Activated CD8-positive, alpha-beta memory T cell treated with anti-CD3 and anti-CD28 coated beads for 36 hours (primary cell): Measurements from ENCODE around the gene IL10. TPM values are rescaled to one million over a fixed set of nuclear protein-coding genes. Genes with fewer than 3 reads are reported as not detected.
"Not testable (repeated sequence)": the region's sequence is repeated elsewhere in the genome, so short reads cannot be mapped to it uniquely, and the experiment has no call there.

Source experiments
- CTCF ChIA-PET: fragments of 350-600 bp; sonication (Branson Sonifier 250); formaldehyde crosslinking; loops from one replicate; lab custom pipeline; 2021; ENCODE audit warnings: antibody characterized with exemption; lab: Charles Lee
- POLR2A ChIA-PET: fragments of 350-600 bp; sonication (Branson Sonifier 250); formaldehyde crosslinking; loops from one replicate; lab custom pipeline; 2021; ENCODE audit warnings: antibody characterized with exemption; lab: Charles Lee
- total RNA-seq, 2 experiments: library from RNA; stranded (reverse); gene quantifications; one replicate each; pipeline ENCODE4 v1.2.3, GENCODE V29; 2021

Gene IL10
- total RNA-seq, 2 experiments from 2014 or later = 6.2 to 6.4 TPM

DNA sequence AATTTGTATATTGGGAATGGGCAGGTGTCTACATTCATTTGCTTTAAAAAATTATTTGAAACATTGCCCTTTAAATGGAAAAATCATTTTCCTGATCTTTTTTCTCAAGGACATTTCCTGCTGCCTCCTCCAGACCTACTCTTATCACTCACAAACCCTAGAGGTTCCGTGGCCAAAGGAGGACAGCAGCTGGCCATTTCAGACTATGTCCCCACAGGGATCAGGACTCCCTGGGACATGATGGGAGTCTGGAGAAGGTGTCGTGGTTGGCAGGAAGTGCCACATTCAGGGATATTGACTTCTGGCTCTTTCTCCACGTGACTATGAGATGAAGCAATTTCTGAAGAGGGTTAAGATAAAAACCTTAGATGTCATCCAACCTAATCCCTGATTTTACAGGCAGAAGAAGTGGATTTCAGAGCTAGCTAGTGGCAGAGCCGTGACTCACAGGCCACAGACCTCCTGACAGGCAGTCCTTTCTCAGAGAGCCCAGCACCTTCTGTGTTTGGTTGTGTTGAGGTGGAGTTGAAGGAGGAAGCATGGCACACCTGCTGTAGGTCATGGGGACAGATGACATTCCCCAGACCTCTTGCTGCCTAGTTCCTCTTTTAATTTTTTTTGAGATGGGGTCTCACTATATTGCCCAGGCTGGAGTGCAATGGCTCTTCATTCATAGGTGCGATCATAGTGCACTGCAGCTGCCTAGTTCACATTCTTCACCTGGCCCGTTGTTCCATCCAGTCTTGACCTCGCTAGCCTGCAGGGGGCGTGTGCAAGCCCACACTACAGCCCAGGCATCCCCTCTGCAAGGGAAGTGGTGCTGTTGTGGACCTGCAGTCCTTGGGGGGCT is 25.5 kb upstream of the IL10 start:
- ChIA-PET POLR2A (interaction anchor here (0.6 to 1.2 kb wide), 3 partner anchors 12 to 327 kb away, joined by 3 to 6 read pairs (median 5); partner anchors contain the start of gene IKBKE), CTCF (interaction anchor here (0.8 to 1.8 kb wide), 8 partner anchors 10 to 114 kb away, joined by 3 to 8 read pairs (median 5); partner anchors contain the start of gene IL19)

DNA sequence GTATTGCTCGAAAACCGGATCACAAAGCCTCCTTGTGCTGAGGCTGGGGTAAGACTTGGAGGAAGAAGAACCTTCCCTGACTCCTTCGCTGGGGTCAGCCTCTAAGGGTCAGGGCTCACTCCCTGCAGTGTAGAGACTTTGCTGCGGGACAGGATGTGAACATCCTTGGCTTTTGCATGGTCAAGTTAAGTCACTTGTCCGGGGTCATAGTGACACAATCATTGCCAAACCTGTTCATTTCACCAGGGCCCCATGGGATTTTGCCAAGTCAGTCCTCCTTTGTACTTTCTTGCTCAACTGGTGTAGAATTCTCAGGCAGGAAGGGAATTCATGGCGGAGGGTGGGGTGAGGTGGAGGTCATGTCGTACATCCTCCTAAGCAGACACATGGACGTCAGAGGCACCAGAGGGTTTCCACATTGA is 24.7 kb upstream of the IL10 start:
- CTCF ChIA-PET = no interaction called here
- POLR2A ChIA-PET = interaction anchor here (1.1 kb wide), 1 partner anchor 327 kb away, joined by 3 read pairs; the partner anchor contains the start of gene IKBKE

- POLR2A ChIA-PET = no interaction called here
- CTCF ChIA-PET = interaction anchor here (1.3 kb wide), 1 partner anchor 56 kb away, joined by 3 read pairs; no protein-coding TSS in a partner anchor
Measured at GRCh38 chr1:206796116-206796515, 23.8 kb upstream of the IL10 start.

DNA sequence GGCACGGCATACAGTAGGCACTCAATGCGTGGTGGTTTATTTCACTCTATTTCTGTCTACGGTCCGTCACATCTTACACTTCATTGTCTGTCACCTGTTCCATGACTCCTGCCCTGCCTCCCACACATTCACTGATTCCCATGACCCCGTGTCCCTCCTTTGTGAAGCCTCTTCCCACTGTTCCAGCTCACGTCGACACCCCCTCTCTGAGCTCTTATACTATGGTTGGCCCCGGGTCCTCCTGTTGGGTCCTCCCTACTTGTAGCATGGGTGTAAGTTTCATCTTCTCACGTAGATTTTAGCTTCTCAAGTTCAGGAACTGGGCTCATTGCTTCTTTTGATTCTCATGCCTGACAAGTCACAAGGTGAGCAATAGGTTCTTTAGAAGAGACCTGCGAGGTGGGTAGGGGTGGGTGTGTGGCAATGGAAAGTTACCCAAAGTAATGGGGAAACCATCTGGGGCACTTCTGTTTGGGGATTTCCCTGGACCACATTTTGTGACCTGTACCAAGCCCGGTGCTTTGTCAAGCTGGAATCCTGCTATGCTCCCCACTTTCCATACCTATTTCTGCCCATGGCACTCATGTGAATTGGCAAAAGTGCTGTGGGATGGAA is 22.1 kb upstream of the IL10 start:
- CTCF ChIA-PET = interaction anchor here (0.8 to 1.3 kb wide), 4 partner anchors 9 to 55 kb away, joined by 3 to 5 read pairs (median 4); no protein-coding TSS in a partner anchor
- POLR2A ChIA-PET = interaction anchor here (0.8 to 0.9 kb wide), 2 partner anchors 20 to 115 kb away, joined by 3 to 4 read pairs; no protein-coding TSS in a partner anchor

DNA sequence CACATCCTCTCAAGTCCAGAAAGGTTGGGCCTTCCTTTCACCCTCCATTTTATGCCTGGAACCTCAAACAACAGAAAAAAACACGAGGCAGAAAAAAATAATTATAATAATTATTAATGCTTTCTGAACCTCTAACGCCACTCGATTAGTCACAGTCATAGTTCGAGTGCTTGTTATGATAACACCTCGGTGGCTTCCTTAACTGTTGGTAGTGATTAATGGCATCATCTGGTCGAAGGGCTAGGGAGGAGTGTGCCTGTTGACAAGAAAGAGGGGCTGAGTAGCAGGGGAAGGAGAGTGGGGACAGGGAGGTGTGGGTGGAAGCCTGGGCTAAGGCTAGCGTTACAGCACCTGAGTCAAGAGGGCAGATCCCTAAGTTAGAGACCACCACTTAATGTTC is 21.3 kb upstream of the IL10 start:
- POLR2A ChIA-PET = no interaction called here
- CTCF ChIA-PET = interaction anchor here (0.8 to 1.3 kb wide), 2 partner anchors 10 to 14 kb away, joined by 4 to 5 read pairs; no protein-coding TSS in a partner anchor

DNA sequence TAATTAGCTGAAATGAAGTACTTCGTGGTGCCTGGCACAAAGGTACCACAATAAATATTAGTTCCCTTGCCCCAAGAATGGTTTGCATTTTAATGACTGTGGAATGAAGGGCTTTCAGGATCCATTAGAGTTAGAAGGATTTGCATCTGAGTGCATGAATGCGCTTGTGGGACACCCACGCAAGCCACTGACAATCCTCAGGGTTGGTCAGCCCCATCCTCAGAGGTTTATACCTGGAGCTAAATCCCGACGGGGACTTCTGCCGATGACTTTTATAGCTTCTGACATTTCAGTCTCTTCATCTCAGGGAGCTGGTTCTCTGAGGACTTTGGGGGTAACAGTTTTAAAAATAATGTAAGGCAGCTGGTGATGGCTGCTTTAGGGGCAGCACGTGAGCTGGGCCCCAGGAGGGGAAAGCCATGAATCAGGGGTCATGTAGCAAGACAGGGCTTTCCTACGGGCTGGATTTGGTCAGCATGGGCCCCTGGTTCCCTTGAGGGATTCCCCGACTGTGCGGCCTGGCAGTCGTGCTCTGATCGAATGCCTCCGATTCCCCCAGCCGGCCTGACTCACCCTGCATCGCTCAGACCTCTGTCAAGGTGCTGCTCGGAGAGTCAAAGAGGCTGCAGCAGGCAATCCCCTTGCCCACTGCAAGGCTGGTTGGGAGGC is 20.8 kb upstream of the IL10 start:
- POLR2A ChIA-PET = no interaction called here

DNA sequence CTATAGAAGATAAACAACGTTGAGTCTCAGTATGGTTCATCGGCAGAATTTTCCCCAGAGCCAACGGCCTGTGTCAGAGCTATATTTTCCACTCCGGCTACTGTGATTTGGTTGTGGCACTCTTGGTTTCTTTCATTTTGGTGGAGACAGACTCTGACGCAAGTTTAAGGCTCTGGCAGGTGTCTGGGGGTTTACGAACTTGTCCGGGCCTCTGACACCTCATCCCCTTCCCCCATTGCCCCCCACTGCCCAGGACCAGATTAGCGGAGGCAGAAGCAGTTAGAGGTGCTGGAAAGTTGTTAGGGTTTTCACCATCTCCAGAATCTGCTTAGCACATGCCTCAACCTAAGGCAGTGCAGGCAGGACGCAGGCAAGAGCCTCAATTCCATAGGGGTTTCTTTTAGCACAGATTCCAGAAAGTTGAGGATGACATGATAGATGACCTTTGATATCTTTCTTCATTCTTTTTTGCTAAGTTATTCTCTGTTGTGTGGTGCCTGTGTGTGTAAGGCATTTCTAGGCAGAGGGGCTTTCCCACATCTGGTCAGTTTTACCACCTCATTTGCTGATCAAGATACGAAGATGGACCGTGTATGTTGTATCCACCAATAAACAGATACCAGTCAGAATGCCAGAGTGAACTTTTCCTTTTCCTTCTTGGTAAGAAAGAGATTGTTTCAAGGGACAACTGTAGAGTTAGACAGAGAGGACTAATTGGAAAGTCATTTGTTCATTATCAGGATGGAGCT is 18.4 kb upstream of the IL10 start:
- ChIA-PET CTCF (interaction anchor here (0.7 to 0.9 kb wide), 3 partner anchors 18 to 155 kb away, joined by 3 to 5 read pairs (median 3); partner anchors contain the start of genes DYRK3 and IL10), POLR2A (interaction anchor here (0.6 kb wide), 1 partner anchor 46 kb away, joined by 3 read pairs; no protein-coding TSS in a partner anchor)

More for the DNA sequence above, 20.8 kb upstream of the IL10 start:
- CTCF ChIA-PET = no interaction called here

GRCh38 chr1:206788487-206789050 is 16.3 kb upstream of the IL10 start:
- CTCF ChIA-PET = interaction anchor here (0.9 to 1.0 kb wide), 3 partner anchors 16 to 54 kb away, joined by 3 to 5 read pairs (median 3); no protein-coding TSS in a partner anchor
- POLR2A ChIA-PET = no interaction called here

GRCh38 chr1:206787891-206788290 is 15.6 kb upstream of the IL10 start:
- ChIA-PET CTCF (interaction anchor here (1.0 to 1.7 kb wide), 2 partner anchors 10 to 62 kb away, joined by 5 read pairs; no protein-coding TSS in a partner anchor), POLR2A (interaction anchor here (0.7 kb wide), 1 partner anchor 53 kb away, joined by 3 read pairs; no protein-coding TSS in a partner anchor)

GRCh38 chr1:206786212-206786886 is 14.1 kb upstream of the IL10 start:
- POLR2A ChIA-PET = interaction anchor here (0.6 to 2.6 kb wide), 6 partner anchors 12 to 205 kb away, joined by 3 to 11 read pairs (median 4); no protein-coding TSS in a partner anchor
- CTCF ChIA-PET = interaction anchor here (0.7 to 2.2 kb wide), 14 partner anchors 10 to 146 kb away, joined by 3 to 11 read pairs (median 4); no protein-coding TSS in a partner anchor

- CTCF ChIA-PET = interaction anchor here (0.7 to 2.2 kb wide), 10 partner anchors 9 to 127 kb away, joined by 3 to 11 read pairs (median 4); no protein-coding TSS in a partner anchor
- POLR2A ChIA-PET = interaction anchor here (0.6 to 2.6 kb wide), 4 partner anchors 13 to 20 kb away, joined by 4 to 11 read pairs (median 4); no protein-coding TSS in a partner anchor
Measured at GRCh38 chr1:206785182-206785765, 13.0 kb upstream of the IL10 start.

DNA sequence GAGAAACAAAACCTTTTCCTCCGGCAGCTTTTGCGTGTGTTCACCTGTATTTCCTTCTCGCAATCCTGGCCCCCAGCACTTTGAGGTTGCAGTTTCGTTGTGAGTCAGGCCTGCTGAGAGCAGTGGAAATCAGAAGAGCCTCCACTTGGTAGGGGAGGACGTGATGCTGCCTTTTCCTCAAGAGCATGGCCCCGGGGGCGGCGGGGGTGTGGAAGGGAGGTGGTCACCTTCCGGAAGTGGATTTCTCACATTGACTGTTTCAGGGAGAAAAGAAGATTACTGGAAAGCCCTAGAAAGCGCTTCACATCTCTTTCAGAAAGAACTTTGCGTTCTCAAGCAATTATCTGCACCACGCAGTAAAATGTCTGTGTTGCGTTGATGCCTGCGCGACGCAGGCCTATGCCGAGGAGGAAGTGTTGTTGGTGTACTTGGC is 12.2 kb upstream of the IL10 start:
- ChIA-PET POLR2A (interaction anchor here (1.4 kb wide), 1 partner anchor 15 kb away, joined by 10 read pairs; the partner anchor contains the start of gene IL19), CTCF (interaction anchor here (0.9 to 3.4 kb wide), 5 partner anchors 8 to 50 kb away, joined by 3 to 11 read pairs (median 3); partner anchors contain the start of genes IL10 and IL19)

DNA sequence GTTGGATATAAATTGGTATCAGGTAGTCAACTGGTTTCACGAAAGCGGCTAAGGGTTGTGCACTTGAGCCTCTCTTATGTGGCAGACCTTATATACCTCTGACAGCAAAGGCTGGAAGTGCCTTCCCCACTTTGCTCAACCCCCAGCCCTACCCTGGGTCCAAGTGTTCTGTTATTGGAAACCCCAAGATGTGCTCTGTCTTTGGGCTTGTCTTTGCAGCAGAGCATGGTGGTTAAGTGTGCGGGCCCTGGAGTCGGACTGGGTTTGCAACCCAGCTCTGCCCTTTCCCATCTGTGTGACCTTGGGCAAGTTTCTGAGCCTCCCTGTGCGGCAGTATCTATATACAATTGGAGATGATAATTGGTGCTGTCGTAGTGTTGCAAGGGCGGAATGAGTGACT is 11.2 kb upstream of the IL10 start:
- POLR2A ChIA-PET = interaction anchor here (0.6 to 1.5 kb wide), 3 partner anchors 14 to 123 kb away, joined by 3 to 10 read pairs (median 4); partner anchors contain the start of gene IL19
- CTCF ChIA-PET = interaction anchor here (0.9 to 3.4 kb wide), 4 partner anchors 12 to 74 kb away, joined by 3 to 11 read pairs (median 5); partner anchors contain the start of genes IL10 and IL19

DNA sequence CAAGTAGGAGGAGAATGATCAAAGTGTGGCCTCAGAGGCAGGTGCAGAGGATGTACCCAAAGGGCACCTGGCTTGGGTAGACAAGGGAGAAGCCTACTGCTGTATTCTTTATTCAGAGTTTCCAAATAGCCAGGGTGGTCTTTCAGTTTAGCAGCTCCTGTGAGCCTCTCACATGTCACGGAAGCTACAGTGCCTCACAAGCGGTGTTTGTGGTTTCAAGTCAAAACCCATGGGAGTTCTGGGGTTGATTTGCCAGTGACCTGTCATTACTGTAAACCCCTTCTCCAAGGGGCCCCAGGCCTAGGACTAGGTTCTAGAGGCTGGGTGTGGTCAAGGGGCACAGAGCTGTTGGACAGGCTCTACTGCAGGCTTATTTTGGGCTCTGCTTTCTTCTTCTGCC is 10.2 kb upstream of the IL10 start:
- POLR2A ChIA-PET = interaction anchor here (1.5 kb wide), 1 partner anchor 15 kb away, joined by 4 read pairs; no protein-coding TSS in a partner anchor

GRCh38 chr1:206779638-206780037 is 7.3 kb upstream of the IL10 start:
- CTCF ChIA-PET = no interaction called here
- POLR2A ChIA-PET = no interaction called here

More for the DNA sequence above, 10.2 kb upstream of the IL10 start:
- CTCF ChIA-PET = interaction anchor here (2.0 to 3.4 kb wide), 2 partner anchors 11 to 23 kb away, joined by 5 to 11 read pairs; partner anchors contain the start of genes IL10 and IL19

- POLR2A ChIA-PET, CTCF ChIA-PET: not testable (repeated sequence)
Measured at GRCh38 chr1:206778911-206779310, 6.6 kb upstream of the IL10 start.
